T-helper 1 cell treated with Interleukin-12 subunit alpha and Interleukin-12 subunit beta and Interleukin-4 antibody, amounts not matched to agents 30 ng/mL and 1 ng/mL, for 36 hours (primary cell): ENCODE results near the gene COMMD10. TPM values are rescaled to one million over a fixed set of nuclear protein-coding genes. Genes with fewer than 3 reads are reported as not detected.
"Not testable (repeated sequence)": the region's sequence is repeated elsewhere in the genome, so short reads cannot be mapped to it uniquely, and the experiment has no call there.

ENCODE experiments used
- intact Hi-C: fragments of 100-400 bp; cut with micrococcal nuclease; formaldehyde crosslinking; loops from one replicate; pipeline ENCODE4 v1.15.1; 2024
- total RNA-seq: library from RNA; stranded (reverse); gene quantifications from 2 replicates; pipeline ENCODE4 v1.2.3, GENCODE V29; 2022

The COMMD10 gene
- total RNA-seq, 1 donor from 2014 or later, result 30.1 TPM

DNA sequence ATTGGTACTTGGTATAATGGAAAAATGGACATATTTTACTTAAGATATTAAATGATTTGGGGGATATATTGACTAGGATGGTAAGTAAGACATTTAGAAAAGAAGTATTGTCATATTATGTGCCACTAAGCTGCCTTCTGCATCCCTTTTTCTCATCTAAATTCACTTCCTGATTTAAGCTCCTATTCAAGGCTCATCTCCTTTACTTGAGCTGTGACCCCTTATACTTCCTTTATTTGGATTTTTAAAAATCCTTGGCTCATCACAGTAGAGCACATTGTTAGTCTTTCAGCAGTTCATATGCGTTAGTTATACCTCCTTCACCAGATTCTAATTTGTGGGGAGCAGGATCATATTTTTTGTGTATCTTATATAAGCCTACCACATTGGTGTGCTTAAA is 6.6 kb downstream of the COMMD10 start:
- intact Hi-C loops, result no loop called here

GRCh38 chr5:116097301-116097700 is 12.5 kb downstream of the COMMD10 start:
- intact Hi-C loops, result no loop called here

- intact Hi-C loops, result no loop called here
Observed at GRCh38 chr5:116098998-116099397, 14.2 kb downstream of the COMMD10 start.

GRCh38 chr5:116104941-116105340 is 20.1 kb downstream of the COMMD10 start:
- intact Hi-C loops, result not testable (repeated sequence)

DNA sequence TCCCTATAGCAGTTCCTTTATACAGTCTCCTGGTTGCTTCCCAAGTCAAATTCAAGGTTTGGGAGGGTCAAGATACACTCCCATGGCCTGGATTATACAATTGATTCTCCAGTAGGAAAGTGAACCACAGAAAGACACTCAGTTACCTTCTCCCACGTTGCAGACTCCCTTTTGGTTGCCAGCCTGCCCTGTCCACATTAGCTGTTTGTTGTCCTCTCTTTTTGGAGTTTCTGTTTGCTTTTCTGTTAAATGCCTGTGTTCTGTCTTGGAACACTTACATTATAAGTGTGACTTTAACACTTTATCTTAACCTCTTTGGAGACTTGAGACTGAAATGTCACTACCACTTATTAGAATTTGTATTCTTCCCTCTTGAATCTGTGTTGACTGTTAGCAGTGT is 30.3 kb downstream of the COMMD10 start:
- intact Hi-C loops, result no loop called here

DNA sequence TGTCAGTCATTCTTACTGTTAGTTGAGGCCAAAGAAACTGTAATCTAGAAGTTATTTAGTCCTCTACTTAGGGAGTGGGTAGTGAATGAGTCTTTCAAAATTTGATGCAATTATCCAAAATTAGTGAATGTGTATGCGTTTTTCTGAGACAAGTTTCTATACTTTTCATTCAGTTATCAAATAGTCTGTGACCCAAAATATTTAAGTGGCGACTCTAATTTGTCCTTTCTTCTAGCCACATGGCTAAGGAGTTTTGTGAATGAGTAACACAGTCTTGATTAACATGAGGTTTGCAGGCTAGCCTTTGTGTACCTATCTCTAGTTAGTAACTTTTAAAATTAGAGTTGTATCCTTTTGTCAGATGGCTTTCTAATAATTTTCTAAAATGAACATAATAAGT is 45.6 kb downstream of the COMMD10 start:
- intact Hi-C loops, result no loop called here

- intact Hi-C loops, result no loop called here
Observed at GRCh38 chr5:116130976-116131375, 46.2 kb downstream of the COMMD10 start.

DNA sequence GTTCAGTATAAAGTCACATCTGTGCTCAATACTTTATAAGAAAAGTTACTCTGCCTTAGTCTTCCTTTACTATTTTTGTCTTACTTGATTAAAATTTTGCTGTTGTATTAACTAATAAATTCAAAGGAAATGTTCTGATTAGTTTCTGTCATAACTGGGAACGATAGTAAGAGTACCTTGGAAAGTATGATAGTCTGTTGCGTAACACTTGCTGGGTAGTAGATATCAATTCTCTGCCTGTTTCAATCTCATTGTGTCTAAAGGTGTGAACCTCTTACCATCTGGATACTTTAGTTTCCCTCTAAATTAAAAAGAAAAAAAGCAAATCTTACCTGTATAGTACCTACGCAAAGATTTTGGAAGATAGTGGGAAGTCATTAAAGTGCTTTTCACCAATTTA is 48.5 kb downstream of the COMMD10 start:
- intact Hi-C loops, result no loop called here

GRCh38 chr5:116135344-116135743 is 50.5 kb downstream of the COMMD10 start:
- intact Hi-C loops, result loop anchor here (5.0 kb wide), 2 partner anchors 422 to 442 kb away; no protein-coding TSS in a partner anchor

DNA sequence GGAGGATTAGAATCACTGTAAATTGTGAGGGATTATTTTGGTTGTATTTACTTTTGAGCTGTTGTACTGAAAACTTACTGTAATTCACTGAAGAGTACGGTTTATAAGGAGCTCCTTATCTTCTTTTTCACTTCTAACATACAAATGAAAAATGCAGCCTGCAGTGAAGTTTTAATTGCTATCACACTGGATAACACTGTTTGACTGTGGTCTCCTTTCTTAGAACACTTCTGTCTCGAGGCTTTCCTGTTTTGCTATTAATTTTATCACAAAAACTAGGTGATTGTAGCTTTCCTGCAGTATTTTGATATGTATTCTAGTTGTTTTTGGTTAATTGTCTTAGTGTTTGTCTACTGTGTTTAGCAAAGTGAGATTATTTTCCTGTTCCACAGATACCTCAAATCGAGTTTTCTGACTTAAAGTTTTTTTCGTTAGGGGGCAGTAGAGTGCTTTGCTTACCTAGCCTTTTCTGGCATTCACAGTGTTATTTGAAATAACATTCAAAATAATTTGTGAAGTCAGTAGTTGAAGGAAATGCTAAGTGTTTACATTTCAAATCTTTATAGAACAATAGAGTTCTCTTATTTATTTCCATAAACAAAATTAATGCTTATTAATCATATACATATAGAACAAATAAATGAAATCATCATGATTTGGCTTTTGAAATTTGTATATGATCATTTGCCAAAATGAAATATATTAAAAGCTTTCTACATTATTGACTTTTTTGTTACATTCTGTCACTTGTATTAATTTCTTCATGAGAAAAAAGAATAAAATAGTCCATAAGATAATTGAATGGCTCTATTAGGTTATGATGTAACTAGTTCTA is 52.9 kb downstream of the COMMD10 start:
- intact Hi-C loops, result loop anchor here (1.0 to 5.0 kb wide), 3 partner anchors 420 to 811 kb away; no protein-coding TSS in a partner anchor

- intact Hi-C loops, result no loop called here
Observed at GRCh38 chr5:116142495-116142894, 57.7 kb downstream of the COMMD10 start.

GRCh38 chr5:116144103-116144502 is 59.3 kb downstream of the COMMD10 start:
- intact Hi-C loops, result no loop called here

GRCh38 chr5:116144991-116145390 is 60.2 kb downstream of the COMMD10 start:
- intact Hi-C loops, result no loop called here

- intact Hi-C loops, result no loop called here
Observed at GRCh38 chr5:116145416-116145815, 60.6 kb downstream of the COMMD10 start.

GRCh38 chr5:116152169-116152568 is 67.3 kb downstream of the COMMD10 start:
- intact Hi-C loops, result no loop called here

- intact Hi-C loops, result no loop called here
Observed at GRCh38 chr5:116153687-116154174, 68.9 kb downstream of the COMMD10 start.

GRCh38 chr5:116154252-116154651 is 69.4 kb downstream of the COMMD10 start:
- intact Hi-C loops, result no loop called here

DNA sequence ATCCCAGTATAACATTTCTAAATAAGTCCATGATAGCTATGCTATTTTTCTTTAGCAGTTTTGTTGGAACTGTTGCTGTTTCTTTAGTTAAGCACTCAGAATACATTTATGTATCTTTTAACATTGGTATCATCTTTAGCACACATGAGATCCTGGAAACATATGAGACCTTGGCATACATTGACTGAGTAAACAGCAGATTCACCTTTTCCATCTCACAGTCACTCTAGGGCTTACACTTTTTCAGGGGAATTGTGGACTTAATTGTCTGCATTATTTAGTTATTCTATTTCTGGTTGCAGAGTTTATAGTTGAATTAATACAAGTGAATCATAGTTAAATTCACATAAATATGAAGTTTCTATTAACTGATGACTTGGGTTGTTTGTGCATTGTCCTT is 70.1 kb downstream of the COMMD10 start:
- intact Hi-C loops, result no loop called here

GRCh38 chr5:116157902-116158301 is 73.1 kb downstream of the COMMD10 start:
- intact Hi-C loops, result no loop called here

DNA sequence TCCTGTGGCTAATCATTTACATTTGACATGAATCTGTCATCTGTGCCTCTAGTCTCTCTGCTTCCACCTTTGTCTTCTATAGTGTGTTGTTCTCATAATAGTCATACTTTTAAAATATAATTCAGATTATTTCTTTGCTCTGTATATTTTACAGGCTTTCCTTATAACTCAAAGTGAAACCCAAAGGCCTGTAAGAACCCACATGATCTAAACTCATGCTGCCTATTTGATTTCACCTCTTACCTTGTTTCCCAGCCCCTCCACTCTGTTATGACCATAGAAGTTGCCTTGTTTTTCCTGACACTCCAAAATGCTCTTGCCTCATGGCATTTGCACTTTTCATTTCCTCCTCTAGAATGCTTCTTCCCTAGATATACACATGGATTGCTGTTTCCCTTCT is 74.2 kb downstream of the COMMD10 start:
- intact Hi-C loops, result no loop called here

DNA sequence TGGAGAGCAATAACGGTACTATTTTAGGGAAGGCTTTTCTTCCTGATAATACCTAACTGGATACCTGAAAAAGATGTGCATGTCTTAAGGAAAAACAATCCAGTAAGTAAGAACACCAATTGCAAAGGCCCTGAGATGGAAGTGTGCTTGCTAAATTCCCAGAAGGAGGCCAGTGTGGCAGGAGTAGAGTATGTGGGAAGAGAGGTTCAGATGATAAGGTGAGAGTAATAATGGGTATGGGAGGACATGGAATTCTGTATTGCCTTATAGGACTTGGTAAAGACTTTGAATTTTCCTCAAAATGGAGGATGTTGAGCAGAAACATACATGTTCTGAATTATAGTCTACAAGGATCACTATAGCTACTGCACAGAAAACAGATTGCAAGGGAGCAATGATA is 89.3 kb downstream of the COMMD10 start:
- intact Hi-C loops, result no loop called here

GRCh38 chr5:116176121-116176520 is 91.3 kb downstream of the COMMD10 start:
- intact Hi-C loops, result no loop called here

DNA sequence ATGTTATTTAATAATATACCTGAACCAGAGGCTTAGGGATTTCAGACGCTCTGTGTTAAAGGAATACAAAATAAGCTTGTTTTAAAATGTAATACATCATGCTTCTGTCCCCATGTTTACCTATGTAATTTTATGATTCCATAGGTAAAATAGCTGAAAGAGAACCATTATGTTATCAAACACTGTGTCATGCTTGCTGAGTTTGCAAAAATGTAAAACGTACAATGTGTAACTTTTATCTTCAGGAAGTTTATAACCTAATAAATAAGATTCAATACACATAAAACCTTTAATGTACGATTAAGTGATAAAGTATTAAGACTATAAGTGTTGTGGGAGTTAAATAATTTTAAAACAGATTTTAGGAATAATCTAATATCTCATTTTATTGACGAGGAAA is 94.1 kb downstream of the COMMD10 start:
- intact Hi-C loops, result no loop called here
